K562 (cell line): ENCODE results near the gene TRPC3. TPM values are rescaled to one million over a fixed set of nuclear protein-coding genes. Genes with fewer than 3 reads are reported as not detected.

Experiments used
- ATAC-seq: fragments of 200-7000 bp; cut with Tn5 transposase; 3 replicates; pipeline ENCODE4 v1.9.1; 2020; ENCODE audit warnings: moderate library complexity
- BruUV-seq: library from RNA; stranded (reverse); fragments of 400-500 nt; replicated peaks from 2 replicates; lab custom pipeline; 2021; lab: Mats Ljungman, UMichigan
- CTCF ChIA-PET: fragments of 300-600 bp; formaldehyde crosslinking; extraction: SDS; loops from one replicate; lab custom pipeline; 2021; ENCODE audit warnings: low intra/inter-chr PET ratio; lab: Yijun Ruan, JAX
- POLR2A ChIA-PET: fragments of 300-600, 350-650 bp; sonication (Branson Sonifier 250); formaldehyde crosslinking; extraction: SDS; loops from one replicate; lab custom pipeline; 2021; ENCODE audit warnings: antibody characterized with exemption, inconsistent platforms; lab: Yijun Ruan, JAX
- DNase-seq, 4 experiments: peaks; one replicate each; pipeline versions ENCODE4 v3.0.0 to v3.0.0-alpha.2; 2011 to 2018; ENCODE audit warnings: low spot score in 3 of 4, mixed read lengths in 3 of 4; ENCODE audit errors: extremely low read depth in 1 of 4
- FAIRE-seq: peaks from 2 replicates; lab custom pipeline; 2011; peaks lifted over from hg19 to GRCh38; lab: Jason Lieb, UNC
- H2AFZ ChIP-seq: 2 replicates; pipeline ENCODE4 v1.6.0; 2011; ENCODE audit warnings: low read depth, low read length, control low read depth, inconsistent platforms
- H3K27ac ChIP-seq: fragments of 200-600 bp; 3 replicates; pipeline ENCODE4 v1.8.0; 2011; ENCODE audit warnings: low read depth, mild to moderate bottlenecking, control low read depth, inconsistent platforms, low read length, moderate library complexity, mixed read lengths; ENCODE audit errors: extremely low read depth
- H3K27me3 ChIP-seq, 2 experiments: fragments of 300-600 bp in 1 of 2; 2 replicates in 1 of 2; 3 replicates in 1 of 2; pipeline versions ENCODE4 v1.6.0 to v1.8.0; 2011; ENCODE audit warnings: inconsistent platforms in 2 of 2, low read length in 2 of 2, mild to moderate bottlenecking in 1 of 2, mixed read lengths in 1 of 2, moderate library complexity in 1 of 2; ENCODE audit not compliant: control insufficient read depth in 2 of 2, insufficient read depth in 2 of 2
- H3K36me3 ChIP-seq: fragments of 300-600 bp; 3 replicates; pipeline ENCODE4 v1.8.0; 2011; ENCODE audit warnings: mild to moderate bottlenecking, low read length, inconsistent platforms; ENCODE audit not compliant: control insufficient read depth, insufficient read depth
- H3K4me1 ChIP-seq, 2 experiments: fragments of 200-600 bp in 1 of 2; replicated peaks in 1 of 2; 2 replicates in 1 of 2; 3 replicates in 1 of 2; pipeline versions ENCODE4 v1.5.1 to v1.8.0; 2011; ENCODE audit warnings: inconsistent platforms in 2 of 2, low read length in 2 of 2, mild to moderate bottlenecking in 1 of 2, mixed read lengths in 1 of 2, moderate library complexity in 1 of 2; ENCODE audit not compliant: control insufficient read depth in 2 of 2, insufficient read depth in 2 of 2
- H3K4me2 ChIP-seq: 2 replicates; pipeline ENCODE4 v1.6.1; 2011; ENCODE audit warnings: low read length, control low read depth, inconsistent platforms, mixed read lengths; ENCODE audit not compliant: insufficient read depth
- H3K4me3 ChIP-seq: fragments of 200-600 bp; sonication (generic), shearing (Covaris generic); 2 replicates; pipeline ENCODE4 v1.5.1; 2016; ENCODE audit warnings: control low read depth, inconsistent platforms
- H3K79me2 ChIP-seq: fragments of 200-600 bp; 3 replicates; pipeline ENCODE4 v1.8.0; 2011; ENCODE audit warnings: low read length, inconsistent platforms; ENCODE audit not compliant: control insufficient read depth, insufficient read depth
- H3K9ac ChIP-seq, 2 experiments: 2 replicates each; pipeline versions ENCODE4 v1.6.0 to v1.6.1; 2011; ENCODE audit warnings: low read depth in 2 of 2, low read length in 2 of 2, control low read depth in 1 of 2, inconsistent platforms in 1 of 2, mild to moderate bottlenecking in 1 of 2, mixed read lengths in 1 of 2; ENCODE audit not compliant: insufficient read depth in 1 of 2
- H3K9me1 ChIP-seq: one replicate; pipeline ENCODE4 v1.6.0; 2011; ENCODE audit warnings: inconsistent platforms, mild to moderate bottlenecking, low read length, moderate library complexity; ENCODE audit not compliant: control insufficient read depth, insufficient read depth
- H3K9me3 ChIP-seq: replicated peaks from 2 replicates; pipeline ENCODE4 v1.5.1; 2011; ENCODE audit warnings: low read depth, low read length, inconsistent platforms; ENCODE audit not compliant: control insufficient read depth, insufficient read depth
- H4K20me1 ChIP-seq: replicated peaks from 2 replicates; pipeline ENCODE4 v1.6.1; 2011; ENCODE audit warnings: low read length, inconsistent platforms, mixed read lengths; ENCODE audit not compliant: control insufficient read depth, insufficient read depth
- HCFC1 ChIP-seq: IDR thresholded peaks from 2 replicates; pipeline ENCODE4 v1.6.1; 2012; ENCODE audit warnings: low read depth, low read length, improper control_type of control experiment
- NR2C2 ChIP-seq, 2 experiments: fragments of 200-800 bp in 1 of 2; sonication (Bioruptor generic) in 1 of 2; sonication (generic) in 1 of 2; formaldehyde crosslinking in 1 of 2; IDR thresholded peaks; 2 replicates each; pipeline versions ENCODE4 v1.6.1 to v1.8.0; 2016 to 2022; ENCODE audit warnings: mild to moderate bottlenecking in 1 of 2, missing compliant biosample characterization in 1 of 2, missing genetic modification characterization in 1 of 2, missing genetic modification reagents in 1 of 2
- PCBP2 ChIP-seq: fragments of 200-400 bp; formaldehyde crosslinking; IDR thresholded peaks from 2 replicates; pipeline ENCODE4 v1.6.1; 2018; ENCODE audit warnings: low read length, low read depth, mild to moderate bottlenecking, moderate library complexity; ENCODE audit not compliant: poor library complexity, severe bottlenecking
- WGBS: fragments of 100-300 bp; shearing (Covaris generic); methylation state at CpG from one replicate; pipeline ENCODE4 v1.1.6; 2016; ENCODE audit warnings: low coverage, mixed read lengths; ENCODE audit not compliant: insufficient coverage; ENCODE audit errors: missing lambda C conversion rate; 5-methylcytosine and 5-hydroxymethylcytosine counted together
- in situ Hi-C: fragments of 300-500 bp; cut with MboI; formaldehyde crosslinking; loops from 4 replicates; pipeline ENCODE4 v1.15.0; 2018; ENCODE audit warnings: inconsistent platforms, mixed read lengths
- intact Hi-C: fragments of 100-400 bp; cut with micrococcal nuclease; formaldehyde crosslinking; loops from 2 replicates; pipeline ENCODE4 v1.14.2; 2022
- polyA plus RNA-seq, 8 experiments: library from polyadenylated mRNA; depleted of rRNA in 4 of 8; stranded (reverse) in 5 of 8; unstranded in 3 of 8; fragments of >200 nt; fragmentation: Nextera tagmentation in 2 of 8; fragmentation: Illumina TruSeq in 1 of 8; extraction: Ambion mirVana in 2 of 8; extraction: Trizol in 1 of 8; gene quantifications; 2 replicates each; pipeline versions ENCODE4 v1.2.1 to v1.2.3, GENCODE V29; 2011 to 2014; ENCODE audit warnings: inconsistent platforms in 1 of 8, missing spikeins in 1 of 8
- total RNA-seq, 7 experiments: library from RNA; depleted of rRNA in 6 of 7; stranded (reverse); fragments of >200 nt in 6 of 7; fragmentation: Illumina TruSeq in 2 of 7; extraction: Trizol in 2 of 7; gene quantifications; 2 replicates each; pipeline versions ENCODE4 v1.2.1 to v1.2.3, GENCODE V29; 2011 to 2021; ENCODE audit warnings: low replicate concordance in 1 of 7

The TRPC3 gene
- total and polyA plus RNA-seq, 9 of the 15 experiments (the other 6 are each of a cell fraction or from before 2014, with no cell fraction given), result 0.01 to 0.27 (median 0.11) TPM

DNA sequence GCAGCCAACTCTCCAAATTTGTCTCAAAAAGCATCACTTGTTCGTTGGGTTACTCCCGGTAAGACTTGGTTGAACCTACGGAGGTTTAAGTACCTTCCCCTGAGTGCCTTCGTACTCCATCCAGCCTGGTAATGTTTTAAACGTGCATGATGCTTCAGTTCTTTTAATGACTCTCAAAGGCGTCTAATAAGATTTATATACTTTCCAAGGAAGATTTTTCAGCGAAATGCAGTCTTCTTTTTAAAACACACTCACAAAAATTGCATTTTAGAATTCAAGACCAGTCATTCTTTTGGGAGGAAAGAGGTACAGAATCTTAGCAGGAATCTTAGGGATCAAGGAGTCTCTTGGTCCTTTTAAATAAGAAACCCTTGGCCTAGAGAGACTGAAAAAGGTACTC, 430 bp upstream of the TRPC3 start:
- peak overlapping the region; percentile 17; the same call in 1 of the 2 replicates for H2AFZ ChIP-seq
- no peak overlapping the region for H3K4me3 ChIP-seq
- no peak for TF ChIP-seq NR2C2 (CRISPR knock-in tag; IDR thresholded peaks at IDR 0.05)
- TF ChIP-seq NR2C2 (tag; IDR thresholded peaks at IDR 0.05), result no peak
- TF ChIP-seq PCBP2, result no peak
- TF ChIP-seq HCFC1, result no peak
- WGBS, result 14% methylated on average over 7 of the region's 7 CpGs
- BruUV-seq, result no TSS peak
- ATAC-seq (no peak), DNase-seq (no peak), FAIRE-seq (no peak)
- no peaks in the 10 kb centered on the region for H3K9me3 ChIP-seq
- H3K9me1 ChIP-seq, result no peaks in the 10 kb centered on the region
- in situ Hi-C loops, result no loop called here
- H3K9ac ChIP-seq, result no peak overlapping the region
- no peaks in the 10 kb centered on the region for H3K36me3 ChIP-seq
- peaks cover 0 to 20% of the 10 kb centered on the region in 2 experiments; a peak in 2 of 5 replicates for H3K4me1 ChIP-seq
- no peak overlapping the region for H3K27ac ChIP-seq
- no peaks in the 10 kb centered on the region for H4K20me1 ChIP-seq
- CTCF ChIA-PET, result interaction anchor here (0.7 kb wide), 1 partner anchor 1443 kb away, joined by 3 read pairs; no protein-coding TSS in a partner anchor
- POLR2A ChIA-PET, result no interaction called here
- intact Hi-C loops, result loop anchor here (5.0 kb wide), 1 partner anchor 200 kb away; the partner anchor contains the start of gene BLTP1
- no peaks in the 10 kb centered on the region for H3K79me2 ChIP-seq
- H3K27me3 ChIP-seq, result peaks cover 6 to 24% of the 10 kb centered on the region in 2 experiments; a peak in 4 of 5 replicates
- H3K4me2 ChIP-seq, result no peak overlapping the region
